ENCODE data around the gene PCDHGA8.
"Not testable (repeated sequence)": the region's sequence is repeated elsewhere in the genome, so short reads cannot be mapped to it uniquely, and the experiment has no call there.

PCDHGA8 gene

DNA sequence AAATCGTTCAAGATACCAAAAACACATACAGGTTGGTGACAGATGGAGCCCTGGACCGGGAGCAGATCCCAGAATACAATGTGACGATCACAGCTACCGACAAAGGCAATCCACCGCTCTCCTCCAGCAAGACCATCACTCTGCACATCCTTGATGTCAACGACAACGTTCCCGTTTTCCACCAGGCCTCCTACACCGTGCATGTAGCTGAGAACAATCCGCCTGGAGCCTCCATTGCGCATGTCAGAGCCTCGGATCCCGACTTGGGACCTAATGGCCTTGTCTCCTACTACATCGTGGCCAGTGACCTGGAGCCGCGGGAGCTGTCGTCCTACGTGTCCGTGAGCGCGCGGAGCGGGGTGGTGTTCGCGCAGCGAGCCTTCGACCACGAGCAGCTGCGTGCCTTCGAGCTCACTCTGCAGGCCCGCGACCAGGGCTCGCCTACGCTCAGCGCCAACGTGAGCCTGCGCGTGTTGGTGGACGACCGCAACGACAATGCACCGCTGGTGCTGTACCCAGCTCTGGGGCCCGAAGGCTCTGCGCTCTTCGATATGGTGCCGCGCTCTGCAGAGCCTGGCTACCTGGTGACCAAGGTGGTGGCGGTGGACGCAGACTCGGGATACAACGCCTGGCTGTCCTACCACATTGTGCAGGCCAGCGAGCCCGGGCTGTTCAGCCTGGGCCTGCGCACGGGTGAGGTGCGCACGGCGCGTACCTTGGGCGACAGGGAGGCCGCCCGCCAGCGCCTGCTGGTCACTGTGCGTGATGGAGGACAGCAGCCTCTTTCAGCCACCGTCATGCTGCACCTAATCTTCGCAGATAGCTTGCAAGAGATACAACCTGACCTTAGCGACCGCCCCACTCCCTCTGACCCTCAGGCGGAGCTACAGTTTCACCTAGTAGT, 20.6 kb upstream of the PCDHGA8 start:
- no peak for DNase-seq

DNA sequence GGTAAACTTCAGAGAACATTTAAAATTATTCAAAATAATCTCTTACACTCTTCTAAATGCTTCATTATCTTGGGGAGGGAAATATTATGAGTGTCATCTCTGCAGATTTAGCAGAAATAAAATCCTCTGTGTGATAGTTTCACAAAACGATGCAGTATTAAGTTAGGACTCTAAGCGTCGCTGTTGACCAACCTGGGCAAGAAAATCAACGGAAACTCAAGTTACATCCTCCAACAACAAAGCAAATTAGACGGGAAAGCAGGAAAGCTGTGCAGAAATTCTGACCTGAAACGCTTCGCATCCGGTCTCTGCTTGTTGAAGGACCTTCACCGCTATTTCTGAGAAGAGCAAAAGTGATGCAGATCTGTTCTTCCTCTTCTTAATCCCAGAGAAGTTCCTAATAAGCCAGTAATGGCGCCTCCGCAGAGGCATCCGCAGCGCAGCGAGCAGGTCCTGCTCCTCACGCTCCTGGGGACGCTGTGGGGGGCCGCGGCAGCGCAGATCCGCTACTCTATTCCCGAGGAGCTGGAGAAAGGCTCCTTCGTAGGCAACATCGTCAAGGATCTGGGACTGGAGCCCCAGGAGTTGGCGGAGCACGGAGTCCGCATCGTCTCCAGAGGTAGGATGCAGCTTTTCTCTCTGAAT, 18.6 kb upstream of the PCDHGA8 start, which contains the start of gene PCDHGA6:
Gene PCDHGA6 (plus strand): TSS at position 219 of the 645 bp plus-strand sequence. CDS start 193 bp downstream, at position 412.
- no peak for DNase-seq

DNA sequence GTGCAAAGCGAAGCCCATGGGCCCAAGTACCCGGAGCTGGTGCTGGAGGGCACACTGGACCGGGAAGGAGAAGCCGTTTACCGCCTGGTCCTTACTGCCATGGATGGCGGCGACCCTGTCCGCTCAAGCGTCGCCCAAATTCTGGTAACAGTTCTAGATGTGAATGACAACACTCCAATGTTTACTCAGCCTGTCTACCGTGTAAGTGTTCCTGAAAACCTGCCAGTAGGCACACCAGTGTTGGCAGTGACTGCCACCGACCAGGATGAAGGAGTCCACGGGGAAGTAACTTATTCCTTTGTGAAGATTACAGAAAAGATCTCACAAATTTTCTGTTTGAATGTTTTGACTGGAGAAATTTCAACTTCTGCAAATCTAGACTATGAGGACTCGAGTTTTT, 17.8 kb upstream of the PCDHGA8 start:
- no peak for DNase-seq

DNA sequence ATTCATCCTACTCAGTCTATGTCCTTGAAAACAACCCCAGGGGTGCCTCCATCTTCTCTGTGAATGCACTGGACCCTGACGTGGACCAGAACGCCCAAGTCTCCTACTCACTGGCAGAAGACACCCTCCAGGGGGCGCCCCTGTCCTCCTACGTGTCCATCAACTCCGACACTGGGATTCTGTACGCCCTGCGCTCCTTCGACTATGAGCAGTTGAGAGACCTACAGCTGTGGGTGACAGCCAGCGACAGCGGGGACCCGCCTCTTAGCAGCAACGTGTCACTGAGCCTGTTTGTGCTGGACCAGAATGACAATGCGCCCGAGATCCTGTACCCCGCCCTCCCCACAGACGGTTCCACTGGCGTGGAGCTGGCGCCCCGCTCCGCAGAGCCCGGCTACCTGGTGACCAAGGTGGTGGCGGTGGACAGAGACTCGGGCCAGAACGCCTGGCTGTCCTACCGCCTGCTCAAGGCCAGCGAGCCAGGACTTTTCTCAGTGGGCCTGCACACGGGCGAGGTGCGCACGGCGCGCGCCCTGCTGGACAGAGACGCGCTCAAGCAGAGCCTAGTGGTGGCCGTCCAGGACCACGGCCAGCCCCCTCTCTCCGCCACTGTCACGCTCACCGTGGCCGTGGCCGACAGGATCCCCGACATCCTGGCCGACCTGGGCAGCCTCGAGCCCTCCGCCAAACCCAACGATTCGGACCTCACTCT, 16.8 kb upstream of the PCDHGA8 start:
- DNase-seq = not testable (repeated sequence)

DNA sequence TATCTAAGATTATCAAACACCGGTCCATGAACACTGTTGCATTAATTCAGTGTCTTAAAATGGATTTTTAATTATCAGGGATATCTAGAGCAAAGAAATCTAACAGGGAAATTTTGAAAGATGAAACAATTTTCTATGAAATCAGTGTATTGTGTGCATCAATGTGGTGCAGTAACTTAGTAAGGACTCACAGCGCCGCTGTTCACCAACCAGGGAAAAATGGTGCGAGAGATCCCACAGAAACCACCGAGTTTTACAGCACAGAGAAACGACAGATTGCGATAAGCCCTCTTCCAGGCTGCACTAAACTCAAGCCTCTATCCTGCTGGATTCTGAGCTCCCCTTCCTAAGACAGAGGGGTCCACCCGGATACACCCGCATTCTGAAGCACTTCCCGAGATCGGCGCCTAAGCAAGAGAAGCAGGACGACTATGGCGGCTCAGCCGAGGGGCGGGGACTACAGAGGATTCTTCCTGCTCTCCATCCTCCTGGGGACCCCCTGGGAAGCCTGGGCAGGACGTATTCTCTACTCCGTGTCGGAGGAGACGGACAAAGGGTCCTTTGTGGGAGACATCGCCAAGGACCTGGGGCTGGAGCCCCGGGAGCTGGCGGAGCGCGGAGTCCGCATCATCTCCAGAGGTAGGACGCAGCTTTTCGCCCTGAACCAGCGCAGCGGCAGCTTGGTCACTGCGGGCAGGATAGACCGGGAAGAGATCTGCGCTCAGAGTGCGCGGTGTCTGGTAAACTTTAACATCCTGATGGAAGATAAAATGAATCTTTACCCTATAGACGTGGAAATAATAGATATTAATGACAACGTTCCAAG, 9.8 kb upstream of the PCDHGA8 start, which contains the start of gene PCDHGA7:
Gene PCDHGA7 (plus strand): TSS at position 274 of the 826 bp plus-strand sequence. CDS start 158 bp downstream, at position 432.
- no peak for DNase-seq

DNA sequence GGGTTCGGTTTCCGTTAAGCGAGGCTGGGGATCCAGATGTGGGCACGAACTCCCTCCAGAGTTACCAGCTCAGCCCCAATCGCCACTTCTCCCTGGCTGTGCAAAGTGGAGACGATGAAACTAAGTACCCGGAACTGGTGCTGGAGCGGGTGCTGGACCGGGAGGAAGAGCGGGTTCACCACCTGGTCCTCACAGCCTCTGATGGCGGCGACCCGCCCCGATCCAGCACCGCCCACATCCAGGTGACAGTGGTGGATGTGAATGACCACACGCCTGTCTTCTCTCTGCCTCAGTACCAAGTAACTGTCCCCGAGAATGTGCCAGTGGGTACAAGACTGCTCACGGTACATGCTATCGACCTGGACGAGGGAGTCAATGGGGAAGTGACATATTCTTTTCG, 9.1 kb upstream of the PCDHGA8 start:
- DNase-seq = no peak

DNA sequence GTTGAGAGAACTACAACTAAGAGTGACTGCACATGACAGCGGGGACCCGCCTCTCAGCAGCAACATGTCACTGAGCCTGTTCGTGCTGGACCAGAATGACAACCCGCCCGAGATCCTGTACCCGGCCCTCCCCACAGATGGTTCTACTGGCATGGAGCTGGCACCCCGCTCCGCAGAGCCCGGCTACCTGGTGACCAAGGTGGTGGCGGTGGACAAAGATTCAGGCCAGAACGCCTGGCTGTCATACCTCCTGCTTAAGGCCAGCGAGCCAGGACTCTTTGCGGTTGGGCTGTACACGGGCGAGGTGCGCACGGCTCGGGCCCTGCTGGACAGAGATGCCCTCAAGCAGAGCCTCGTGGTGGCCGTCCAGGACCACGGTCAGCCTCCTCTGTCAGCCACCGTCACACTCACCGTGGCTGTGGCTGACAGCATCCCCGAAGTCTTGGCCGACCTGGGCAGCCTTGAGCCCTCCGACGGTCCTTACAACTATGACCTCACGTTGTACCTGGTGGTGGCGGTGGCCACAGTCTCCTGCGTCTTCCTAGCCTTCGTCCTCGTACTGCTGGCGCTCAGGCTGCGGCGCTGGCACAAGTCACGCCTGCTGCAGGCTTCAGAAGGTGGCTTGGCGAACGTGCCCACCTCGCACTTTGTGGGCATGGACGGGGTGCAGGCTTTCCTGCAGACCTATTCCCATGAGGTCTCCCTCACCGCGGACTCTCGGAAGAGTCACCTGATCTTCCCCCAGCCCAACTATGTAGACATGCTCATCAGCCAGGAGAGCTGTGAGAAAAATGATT, 7.8 kb upstream of the PCDHGA8 start:
- no peak for DNase-seq

DNA sequence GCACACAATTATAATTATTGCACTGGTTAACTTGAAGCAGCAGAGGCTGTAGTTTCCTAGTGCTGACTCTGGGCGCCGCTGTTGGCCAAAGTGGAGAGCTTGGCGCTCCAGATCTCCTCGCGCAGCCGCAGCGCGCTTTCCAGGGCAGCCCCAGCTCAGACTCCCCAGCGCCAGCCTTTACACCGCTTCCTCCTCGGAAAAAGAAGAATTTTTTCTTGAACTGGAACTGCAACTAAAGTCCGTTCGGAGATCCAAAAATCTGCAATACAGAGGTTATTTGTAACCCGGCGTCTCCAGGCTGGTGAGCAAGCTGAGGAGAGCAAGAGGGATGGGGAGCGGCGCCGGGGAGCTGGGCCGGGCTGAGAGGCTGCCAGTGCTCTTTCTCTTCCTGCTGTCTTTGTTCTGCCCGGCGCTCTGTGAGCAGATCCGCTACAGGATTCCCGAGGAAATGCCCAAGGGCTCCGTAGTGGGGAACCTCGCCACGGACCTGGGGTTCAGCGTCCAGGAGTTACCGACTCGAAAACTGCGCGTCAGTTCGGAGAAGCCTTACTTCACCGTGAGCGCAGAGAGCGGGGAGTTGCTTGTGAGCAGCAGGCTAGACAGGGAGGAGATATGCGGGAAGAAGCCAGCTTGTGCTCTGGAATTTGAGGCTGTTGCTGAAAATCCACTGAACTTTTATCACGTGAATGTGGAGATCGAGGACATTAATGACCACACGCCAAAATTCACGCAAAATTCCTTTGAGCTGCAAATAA, 4.7 kb upstream of the PCDHGA8 start, which contains the start of gene PCDHGB4:
Gene PCDHGB4 (plus strand): TSS at position 142 of the 755 bp plus-strand sequence. CDS start 187 bp downstream, at position 329.
- peak; percentile 6 for DNase-seq

DNA sequence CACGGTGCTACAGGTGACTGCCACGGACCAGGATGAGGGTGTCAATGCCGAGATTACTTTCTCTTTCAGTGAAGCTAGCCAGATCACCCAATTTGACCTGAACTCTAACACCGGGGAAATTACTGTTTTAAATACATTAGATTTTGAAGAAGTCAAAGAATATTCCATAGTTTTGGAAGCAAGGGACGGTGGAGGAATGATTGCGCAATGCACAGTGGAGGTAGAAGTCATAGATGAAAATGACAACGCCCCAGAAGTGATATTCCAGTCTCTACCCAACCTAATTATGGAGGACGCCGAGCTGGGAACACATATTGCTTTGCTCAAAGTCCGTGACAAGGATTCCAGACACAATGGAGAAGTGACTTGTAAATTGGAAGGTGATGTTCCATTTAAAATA, 3.8 kb upstream of the PCDHGA8 start:
- DNase-seq = no peak

DNA sequence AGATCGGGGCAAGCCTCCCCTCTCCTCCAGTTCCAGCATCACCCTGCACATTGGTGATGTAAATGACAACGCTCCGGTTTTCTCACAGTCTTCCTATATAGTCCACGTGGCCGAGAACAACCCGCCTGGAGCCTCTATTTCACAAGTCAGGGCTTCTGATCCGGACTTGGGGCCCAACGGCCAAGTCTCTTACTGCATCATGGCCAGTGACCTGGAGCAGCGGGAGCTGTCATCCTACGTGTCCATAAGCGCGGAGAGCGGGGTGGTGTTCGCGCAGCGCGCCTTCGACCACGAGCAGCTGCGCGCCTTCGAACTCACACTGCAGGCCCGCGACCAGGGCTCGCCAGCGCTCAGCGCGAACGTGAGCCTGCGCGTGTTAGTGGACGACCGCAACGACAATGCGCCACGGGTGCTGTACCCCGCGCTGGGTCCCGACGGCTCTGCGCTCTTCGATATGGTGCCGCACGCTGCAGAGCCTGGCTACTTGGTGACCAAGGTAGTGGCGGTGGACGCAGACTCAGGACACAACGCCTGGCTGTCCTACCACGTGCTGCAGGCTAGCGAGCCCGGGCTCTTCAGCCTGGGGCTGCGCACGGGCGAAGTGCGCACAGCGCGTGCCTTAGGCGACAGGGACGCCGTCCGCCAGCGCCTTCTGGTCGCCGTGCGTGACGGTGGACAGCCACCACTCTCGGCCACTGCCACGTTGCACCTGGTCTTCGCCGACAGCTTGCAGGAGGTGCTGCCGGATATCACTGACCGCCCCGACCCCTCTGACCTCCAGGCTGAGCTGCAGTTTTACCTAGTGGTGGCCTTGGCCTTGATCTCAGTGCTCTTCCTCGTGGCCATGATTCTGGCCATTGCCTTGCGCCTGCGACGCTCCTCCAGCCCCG, 3.0 kb upstream of the PCDHGA8 start:
- DNase-seq = no peak

DNA sequence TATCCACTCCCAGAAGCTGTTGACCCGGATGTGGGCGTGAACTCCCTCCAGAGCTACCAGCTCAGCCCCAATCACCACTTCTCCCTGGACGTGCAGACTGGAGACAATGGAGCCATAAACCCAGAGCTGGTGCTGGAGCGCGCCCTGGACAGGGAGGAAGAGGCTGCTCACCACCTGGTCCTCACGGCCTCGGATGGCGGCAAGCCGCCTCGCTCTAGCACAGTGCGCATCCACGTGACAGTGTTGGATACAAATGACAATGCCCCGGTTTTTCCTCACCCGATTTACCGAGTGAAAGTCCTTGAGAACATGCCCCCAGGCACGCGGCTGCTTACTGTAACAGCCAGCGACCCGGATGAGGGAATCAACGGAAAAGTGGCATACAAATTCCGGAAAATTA, 834 bp downstream of the PCDHGA8 start:
- DNase-seq = no peak

DNA sequence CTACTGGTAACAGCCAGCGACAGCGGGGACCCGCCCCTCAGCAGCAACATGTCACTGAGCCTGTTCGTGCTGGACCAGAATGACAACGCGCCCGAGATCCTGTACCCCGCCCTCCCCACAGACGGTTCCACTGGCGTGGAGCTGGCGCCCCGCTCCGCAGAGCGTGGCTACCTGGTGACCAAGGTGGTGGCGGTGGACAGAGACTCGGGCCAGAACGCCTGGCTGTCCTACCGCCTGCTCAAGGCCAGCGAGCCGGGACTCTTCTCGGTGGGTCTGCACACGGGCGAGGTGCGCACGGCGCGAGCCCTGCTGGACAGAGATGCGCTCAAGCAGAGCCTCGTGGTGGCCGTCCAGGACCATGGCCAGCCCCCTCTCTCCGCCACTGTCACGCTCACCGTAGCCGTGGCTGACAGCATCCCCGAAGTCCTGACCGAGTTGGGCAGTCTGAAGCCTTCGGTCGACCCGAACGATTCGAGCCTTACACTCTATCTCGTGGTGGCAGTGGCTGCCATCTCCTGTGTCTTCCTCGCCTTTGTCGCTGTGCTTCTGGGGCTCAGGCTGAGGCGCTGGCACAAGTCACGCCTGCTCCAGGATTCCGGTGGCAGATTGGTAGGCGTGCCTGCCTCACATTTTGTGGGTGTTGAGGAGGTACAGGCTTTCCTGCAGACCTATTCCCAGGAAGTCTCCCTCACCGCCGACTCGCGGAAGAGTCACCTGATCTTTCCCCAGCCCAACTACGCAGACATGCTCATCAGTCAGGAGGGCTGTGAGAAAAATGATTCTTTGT, 2.2 kb downstream of the PCDHGA8 start:
- not testable (repeated sequence) for DNase-seq

DNA sequence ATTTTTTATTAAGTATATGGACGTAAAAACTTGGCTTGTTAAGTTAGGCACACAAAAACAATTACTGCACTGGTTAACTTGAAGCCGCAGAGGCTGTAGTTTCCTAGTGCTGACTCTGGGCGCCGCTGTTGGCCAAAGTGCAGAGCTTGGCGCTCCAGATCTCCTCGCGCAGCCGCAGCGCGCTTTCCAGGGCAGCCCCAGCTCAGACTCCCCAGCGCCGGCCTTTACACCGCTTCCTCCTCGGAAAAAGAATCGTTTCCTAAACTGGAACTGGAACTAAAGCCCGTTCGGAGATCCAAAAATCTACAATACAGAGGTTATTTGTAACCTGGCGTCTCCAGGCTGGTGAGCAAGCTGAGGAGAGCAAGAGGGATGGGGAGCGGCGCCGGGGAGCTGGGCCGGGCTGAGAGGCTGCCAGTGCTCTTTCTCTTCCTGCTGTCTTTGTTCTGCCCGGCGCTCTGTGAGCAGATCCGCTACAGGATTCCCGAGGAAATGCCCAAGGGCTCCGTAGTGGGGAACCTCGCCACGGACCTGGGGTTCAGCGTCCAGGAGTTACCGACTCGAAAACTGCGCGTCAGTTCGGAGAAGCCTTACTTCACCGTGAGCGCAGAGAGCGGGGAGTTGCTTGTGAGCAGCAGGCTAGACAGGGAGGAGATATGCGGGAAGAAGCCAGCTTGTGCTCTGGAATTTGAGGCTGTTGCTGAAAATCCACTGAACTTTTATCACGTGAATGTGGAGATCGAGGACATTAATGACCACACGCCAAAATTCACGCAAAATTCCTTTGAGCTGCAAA, 5.5 kb downstream of the PCDHGA8 start, which contains the start of gene PCDHGB5:
Gene PCDHGB5 (plus strand): TSS at position 192 of the 796 bp plus-strand sequence. CDS start 181 bp downstream, at position 373.
- peak; percentile 24 for DNase-seq

DNA sequence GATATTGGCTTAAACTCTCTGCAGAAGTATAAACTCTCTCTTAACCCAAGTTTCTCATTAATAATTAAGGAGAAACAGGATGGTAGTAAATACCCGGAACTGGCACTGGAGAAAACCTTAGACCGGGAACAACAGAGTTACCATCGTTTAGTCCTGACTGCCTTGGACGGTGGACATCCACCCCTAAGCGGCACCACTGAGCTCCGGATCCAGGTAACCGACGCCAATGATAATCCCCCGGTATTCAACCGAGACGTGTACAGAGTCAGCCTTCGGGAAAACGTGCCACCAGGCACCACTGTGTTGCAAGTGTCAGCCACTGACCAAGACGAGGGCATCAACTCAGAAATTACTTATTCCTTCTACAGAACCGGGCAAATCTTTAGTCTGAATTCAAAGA, 6.2 kb downstream of the PCDHGA8 start:
- no peak for DNase-seq

DNA sequence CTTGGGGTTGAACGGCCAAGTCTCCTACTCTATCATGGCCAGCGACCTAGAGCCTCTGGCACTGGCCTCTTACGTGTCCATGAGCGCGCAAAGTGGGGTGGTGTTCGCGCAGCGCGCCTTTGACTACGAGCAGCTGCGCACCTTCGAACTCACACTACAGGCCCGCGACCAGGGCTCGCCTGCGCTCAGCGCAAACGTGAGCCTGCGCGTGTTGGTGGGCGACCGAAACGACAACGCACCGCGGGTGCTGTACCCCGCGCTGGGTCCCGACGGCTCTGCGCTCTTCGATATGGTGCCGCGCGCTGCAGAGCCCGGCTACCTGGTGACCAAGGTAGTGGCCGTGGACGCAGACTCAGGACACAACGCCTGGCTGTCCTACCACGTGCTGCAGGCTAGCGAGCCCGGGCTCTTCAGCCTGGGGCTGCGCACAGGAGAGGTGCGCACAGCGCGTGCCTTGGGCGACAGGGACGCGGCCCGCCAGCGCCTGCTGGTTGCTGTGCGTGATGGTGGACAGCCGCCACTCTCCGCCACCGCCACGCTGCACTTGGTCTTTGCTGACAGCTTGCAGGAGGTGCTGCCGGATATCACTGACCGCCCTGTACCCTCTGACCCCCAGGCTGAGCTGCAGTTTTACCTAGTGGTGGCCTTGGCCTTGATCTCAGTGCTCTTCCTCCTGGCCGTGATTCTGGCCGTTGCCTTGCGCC, 7.3 kb downstream of the PCDHGA8 start:
- DNase-seq = no peak

DNA sequence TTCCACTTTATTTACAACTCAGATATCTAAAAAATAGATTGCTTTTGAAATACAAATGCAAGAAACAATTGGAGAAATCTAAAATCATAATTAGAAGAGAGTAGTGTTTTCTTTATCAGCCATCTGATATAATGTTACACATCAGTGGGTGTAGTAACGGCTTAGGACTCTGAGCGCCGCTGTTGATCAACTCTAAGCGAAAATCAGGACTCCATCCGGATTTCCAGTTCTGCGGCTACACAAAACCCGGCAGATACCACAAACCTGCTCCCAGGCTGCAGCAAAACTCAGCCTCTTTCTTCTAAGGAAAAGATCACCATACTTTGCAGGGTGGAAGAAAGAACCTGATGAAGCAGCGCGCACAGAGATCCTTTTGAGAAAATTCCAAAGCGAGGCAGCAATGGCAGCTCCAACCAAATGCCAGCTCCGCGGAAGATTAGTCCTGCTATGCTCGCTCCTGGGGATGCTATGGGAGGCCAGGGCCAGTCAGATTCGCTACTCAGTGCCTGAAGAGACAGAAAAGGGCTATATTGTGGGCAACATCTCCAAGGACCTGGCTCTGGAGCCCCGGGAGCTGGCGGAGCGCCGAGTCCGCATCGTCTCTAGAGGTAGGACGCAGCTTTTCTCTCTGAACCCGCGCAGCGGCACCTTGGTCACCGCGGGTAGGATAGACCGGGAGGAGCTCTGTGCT, 10.3 kb downstream of the PCDHGA8 start, which contains the start of gene PCDHGA9:
Gene PCDHGA9 (plus strand): TSS at position 226 of the 691 bp plus-strand sequence. CDS start 175 bp downstream, at position 401.
- DNase-seq = no peak

Data from CD4-positive, alpha-beta T cell treated with Interleukin-4 for 4 hours (primary cell).